Thyroid gland (tissue), 4 donors: Measurements from ENCODE around the gene UQCRC2. TPM values are rescaled to one million over a fixed set of nuclear protein-coding genes. Genes with fewer than 3 reads are reported as not detected.

Source experiments
- DNase-seq, 2 donors: peaks; one replicate each; pipeline ENCODE4 v3.0.0-alpha.2; 2019
- H3K27ac ChIP-seq, 3 donors: fragments of 200-600 bp; sonication (generic); 1 replicate in 2 of 3; 2 replicates in 1 of 3; pipeline ENCODE4 v1.5.1; 2016 to 2019; ENCODE audit warnings: mild to moderate bottlenecking in 1 of 3, moderate library complexity in 1 of 3
- H3K27me3 ChIP-seq: fragments of 200-600 bp; sonication (generic); one replicate; pipeline ENCODE4 v1.5.1; 2019
- H3K36me3 ChIP-seq, 2 donors: fragments of 200-600 bp; sonication (generic); one replicate each; pipeline ENCODE4 v1.5.1; 2016 to 2019
- H3K4me1 ChIP-seq, 2 donors: fragments of 200-600 bp; sonication (generic); one replicate each; pipeline ENCODE4 v1.5.1; 2017 to 2019
- H3K4me3 ChIP-seq, 3 donors: fragments of 200-600 bp; sonication (generic); replicated peaks in 1 of 3; 1 replicate in 2 of 3; 2 replicates in 1 of 3; pipeline ENCODE4 v1.5.1; 2016; ENCODE audit warnings: mild to moderate bottlenecking in 1 of 3
- H3K9me3 ChIP-seq: fragments of 200-600 bp; sonication (generic); one replicate; pipeline ENCODE4 v1.5.1; 2017
- CTCF ChIP-seq, 6 experiments: fragments of 200-600 bp in 3 of 6; fragments of 450-650 bp in 3 of 6; sonication (generic) in 3 of 6; IDR thresholded peaks; one replicate each; pipeline ENCODE4 v1.5.1; 2016 to 2019; ENCODE audit warnings: antibody characterized with exemption in 6 of 6, mild to moderate bottlenecking in 2 of 6, inconsistent platforms in 1 of 6, moderate library complexity in 1 of 6
- POLR2A ChIP-seq, 2 donors: fragments of 450-650 bp; IDR thresholded peaks; one replicate each; pipeline ENCODE4 v1.6.1; 2017; ENCODE audit warnings: antibody characterized with exemption in 2 of 2, mild to moderate bottlenecking in 2 of 2, moderate library complexity in 1 of 2
- WGBS, 2 donors: methylation state at CpG; one replicate each; pipeline ENCODE4 v1.1.5; 2017; 5-methylcytosine and 5-hydroxymethylcytosine counted together
- intact Hi-C: fragments of 100-400 bp; cut with DNase I; formaldehyde crosslinking; loops from one replicate; pipeline ENCODE4 v1.15.1; 2023
- total RNA-seq, 4 donors: library from RNA; depleted of rRNA; stranded (reverse); fragments of >200 nt; gene quantifications; one replicate each; pipeline ENCODE4 v1.2.3, GENCODE V29; 2016

The UQCRC2 gene
- total RNA-seq, 4 donors from 2014 or later = 168 to 333 (median 181) TPM

GRCh38 chr16:21943571-21943970 lies 9.6 kb upstream of the UQCRC2 start:
- TF ChIP-seq CTCF (IDR thresholded peaks at IDR 0.05) (no peak), POLR2A (IDR thresholded peaks at IDR 0.05) (no peak)
- Histone ChIP-seq H3K27me3 (no peaks in the 10 kb centered on the region), H3K27ac (no peak overlapping the region), H3K9me3 (no peaks in the 10 kb centered on the region), H3K4me1 (no peaks in the 10 kb centered on the region), H3K36me3 (no peaks in the 10 kb centered on the region), H3K4me3 (no peak overlapping the region)
- intact Hi-C loops = no loop called here
- 93 to 96% methylated on average over 4 of the region's 4 CpGs for WGBS, 2 donors
- no peak for DNase-seq

- DNase-seq = no peak
- no peaks in the 10 kb centered on the region for H3K27me3 ChIP-seq
- no peak for TF ChIP-seq CTCF (IDR thresholded peaks at IDR 0.05)
- TF ChIP-seq POLR2A (IDR thresholded peaks at IDR 0.05) = no peak
- H3K4me3 ChIP-seq = no peak overlapping the region
- no peak overlapping the region for H3K27ac ChIP-seq
- no peaks in the 10 kb centered on the region for H3K36me3 ChIP-seq
- WGBS, 2 donors = 81 to 82% methylated on average over 9 of the region's 9 CpGs
- no peaks in the 10 kb centered on the region for H3K9me3 ChIP-seq
- H3K4me1 ChIP-seq = peaks cover 10 to 12% of the 10 kb centered on the region in 2 donors
- intact Hi-C loops = no loop called here
Measured at GRCh38 chr16:21946889-21947635, 6.1 kb upstream of the UQCRC2 start.

- Histone ChIP-seq H3K27me3 (no peaks in the 10 kb centered on the region), H3K36me3 (no peaks in the 10 kb centered on the region), H3K4me3 (no peak overlapping the region), H3K27ac (no peak overlapping the region), H3K9me3 (no peaks in the 10 kb centered on the region), H3K4me1 (peaks cover 19 to 24% of the 10 kb centered on the region in 2 donors)
- no peak for DNase-seq
- intact Hi-C loops = no loop called here
- TF ChIP-seq POLR2A (IDR thresholded peaks at IDR 0.05) = no peak
- WGBS, 2 donors = 62 to 71% methylated on average over 1 of the region's 1 CpG
Measured at GRCh38 chr16:21949713-21950260, 3.4 kb upstream of the UQCRC2 start.

- TF ChIP-seq POLR2A (IDR thresholded peaks at IDR 0.05) (no peak), CTCF (IDR thresholded peaks at IDR 0.05) (peak in 2 of 6 experiments; percentile 31 to 45)
- peaks cover 19 to 29% of the 10 kb centered on the region in 2 donors for H3K4me1 ChIP-seq
- intact Hi-C loops = no loop called here
- no peaks in the 10 kb centered on the region for H3K9me3 ChIP-seq
- H3K36me3 ChIP-seq = no peaks in the 10 kb centered on the region
- H3K27me3 ChIP-seq = no peaks in the 10 kb centered on the region
- no peak overlapping the region for H3K27ac ChIP-seq
- WGBS, 2 donors = 74 to 75% methylated on average over 7 of the region's 7 CpGs
- peak in 1 of 2 donors; percentile 4 for DNase-seq
- no peak overlapping the region for H3K4me3 ChIP-seq
Measured at GRCh38 chr16:21950782-21951521, 2.2 kb upstream of the UQCRC2 start.

- intact Hi-C loops = no loop called here
- Histone ChIP-seq H3K9me3 (no peaks in the 10 kb centered on the region), H3K36me3 (peaks cover 0 to 3% of the 10 kb centered on the region in 2 donors), H3K4me3 (peak overlapping the region; percentile 71 to 76 (median 74)), H3K4me1 (peaks cover 19 to 29% of the 10 kb centered on the region in 2 donors), H3K27me3 (no peaks in the 10 kb centered on the region), H3K27ac (peak overlapping the region; percentile 80 to 99 (median 93))
- TF ChIP-seq POLR2A (IDR thresholded peaks at IDR 0.05) = no peak
- TF ChIP-seq CTCF (IDR thresholded peaks at IDR 0.05) = no peak
- WGBS, 2 donors = 3% methylated on average over 22 to 24 of the region's 24 CpGs
- DNase-seq = peak; percentile 57 to 75
Measured at GRCh38 chr16:21952040-21952792, 945 bp upstream of the UQCRC2 start.
